HG02678 (cell line): ENCODE measurements around the gene USP13.

ENCODE experiments used
- ATAC-seq: cut with Tn5 transposase; IDR thresholded peaks from one replicate; pipeline ENCODE4 v1.9.1; 2021; ENCODE audit warnings: mild to moderate bottlenecking, moderate library complexity; ENCODE audit not compliant: unreplicated experiment

Gene USP13

GRCh38 chr3:179732661-179733348 lies 80.0 kb downstream of the USP13 start:
- no peak for ATAC-seq

- no peak for ATAC-seq
These were observed 81.0 kb downstream of the USP13 start for GRCh38 chr3:179733797-179734196.

- no peak for ATAC-seq
These were observed 81.8 kb downstream of the USP13 start for GRCh38 chr3:179734497-179735281.

- no peak for ATAC-seq
These were observed 82.5 kb downstream of the USP13 start for GRCh38 chr3:179735321-179735720.

- no peak for ATAC-seq
These were observed 86.2 kb downstream of the USP13 start for GRCh38 chr3:179738998-179739397.

GRCh38 chr3:179739816-179740594 lies 87.2 kb downstream of the USP13 start:
- no peak for ATAC-seq

GRCh38 chr3:179743913-179744312 lies 91.1 kb downstream of the USP13 start:
- ATAC-seq: no peak

GRCh38 chr3:179744667-179745066 lies 91.8 kb downstream of the USP13 start:
- no peak for ATAC-seq

GRCh38 chr3:179745079-179745478 lies 92.2 kb downstream of the USP13 start:
- no peak for ATAC-seq

- no peak for ATAC-seq
These were observed 92.9 kb downstream of the USP13 start for GRCh38 chr3:179745716-179746115.

GRCh38 chr3:179750720-179751328 lies 98.0 kb downstream of the USP13 start:
- no peak for ATAC-seq

GRCh38 chr3:179760944-179761343 lies 108.1 kb downstream of the USP13 start:
- ATAC-seq: no peak

GRCh38 chr3:179765396-179765795 lies 112.6 kb downstream of the USP13 start:
- no peak for ATAC-seq

GRCh38 chr3:179766416-179767133 lies 113.7 kb downstream of the USP13 start:
- ATAC-seq: no peak

- no peak for ATAC-seq
These were observed 115.2 kb downstream of the USP13 start for GRCh38 chr3:179768080-179768479.

GRCh38 chr3:179769411-179770247 lies 116.8 kb downstream of the USP13 start:
- ATAC-seq: no peak

GRCh38 chr3:179771797-179772196 lies 119.0 kb downstream of the USP13 start:
- no peak for ATAC-seq

GRCh38 chr3:179772297-179772696 lies 119.5 kb downstream of the USP13 start:
- ATAC-seq: no peak

- no peak for ATAC-seq
These were observed 122.7 kb downstream of the USP13 start for GRCh38 chr3:179775416-179776122.
